GM12878 (cell line): ENCODE results near the gene KLF11. TPM values are rescaled to one million over a fixed set of nuclear protein-coding genes. Genes with fewer than 3 reads are reported as not detected.

Source experiments
- CREM ChIP-seq: IDR thresholded peaks from 2 replicates; pipeline ENCODE4 v1.6.1; 2014; ENCODE audit warnings: antibody characterized with exemption, low read depth
- IKZF2 ChIP-seq, 2 experiments: fragments of 450-650 bp; IDR thresholded peaks; 2 replicates each; pipeline ENCODE4 v1.6.1; 2017; ENCODE audit warnings: mild to moderate bottlenecking in 2 of 2, moderate library complexity in 2 of 2
- IRF4 ChIP-seq: IDR thresholded peaks from 2 replicates; pipeline ENCODE4 v1.6.1; 2011; ENCODE audit warnings: low read depth, low read length
- KAT2A ChIP-seq: conservative IDR thresholded peaks from 2 replicates; pipeline ENCODE4 v1.6.1; 2011; ENCODE audit warnings: low read depth, low read length; ENCODE audit not compliant: control insufficient read depth
- MTA2 ChIP-seq: fragments of 450-650 bp; IDR thresholded peaks from 2 replicates; pipeline ENCODE4 v1.6.1; 2016; ENCODE audit warnings: low read depth, mild to moderate bottlenecking, moderate library complexity
- NRF1 ChIP-seq: conservative IDR thresholded peaks from 2 replicates; pipeline ENCODE4 v1.6.1; 2011; ENCODE audit warnings: mild to moderate bottlenecking, low read depth, low read length, improper control_type of control experiment
- SREBF2 ChIP-seq: IDR thresholded peaks from 2 replicates; pipeline ENCODE4 v1.6.1; 2012; ENCODE audit warnings: mild to moderate bottlenecking, low read length
- STAT3 ChIP-seq: IDR thresholded peaks from 2 replicates; pipeline ENCODE4 v1.6.1; 2011; ENCODE audit warnings: low read depth, low read length, improper control_type of control experiment
- polyA plus RNA-seq, 11 experiments: library from polyadenylated mRNA; depleted of rRNA in 4 of 11; unstranded in 6 of 11; stranded (reverse) in 5 of 11; fragments of >200 nt; fragmentation: Nextera tagmentation in 4 of 11; fragmentation: Illumina TruSeq in 1 of 11; extraction: Ambion mirVana in 4 of 11; extraction: Trizol in 1 of 11; gene quantifications; 1 replicate in 1 of 11; 2 replicates in 10 of 11; pipeline versions ENCODE4 v1.2.1 to v1.2.3, GENCODE V29; 2011 to 2016; ENCODE audit warnings: inconsistent platforms in 2 of 11, missing spikeins in 2 of 11, low read depth in 1 of 11
- total RNA-seq, 4 experiments: library from RNA; depleted of rRNA in 3 of 4; stranded (reverse); fragments of >200 nt in 3 of 4; fragmentation: Illumina TruSeq in 1 of 4; extraction: Trizol in 1 of 4; gene quantifications; 2 replicates each; pipeline versions ENCODE4 v1.2.1 to v1.2.3, GENCODE V29; 2013 to 2021
- TF ChIP-seq, protein P1 (sequence below): IDR thresholded peaks from 2 replicates; pipeline ENCODE4 v1.6.1; 2011; ENCODE audit warnings: mild to moderate bottlenecking, low read depth, low read length, moderate library complexity; ENCODE audit not compliant: insufficient replicate concordance
- TF ChIP-seq, protein P2 (sequence below): fragments of 450-650 bp; IDR thresholded peaks from 2 replicates; pipeline ENCODE4 v1.6.1; 2018; ENCODE audit warnings: mild to moderate bottlenecking, low read depth, moderate library complexity; ENCODE audit not compliant: partially characterized antibody

KLF11 gene
- total and polyA plus RNA-seq, 10 of the 15 experiments (the other 5 are each of a cell fraction or from before 2014, with no cell fraction given) = 0.03 to 0.54 (median 0.14) TPM; not detected in 1

DNA sequence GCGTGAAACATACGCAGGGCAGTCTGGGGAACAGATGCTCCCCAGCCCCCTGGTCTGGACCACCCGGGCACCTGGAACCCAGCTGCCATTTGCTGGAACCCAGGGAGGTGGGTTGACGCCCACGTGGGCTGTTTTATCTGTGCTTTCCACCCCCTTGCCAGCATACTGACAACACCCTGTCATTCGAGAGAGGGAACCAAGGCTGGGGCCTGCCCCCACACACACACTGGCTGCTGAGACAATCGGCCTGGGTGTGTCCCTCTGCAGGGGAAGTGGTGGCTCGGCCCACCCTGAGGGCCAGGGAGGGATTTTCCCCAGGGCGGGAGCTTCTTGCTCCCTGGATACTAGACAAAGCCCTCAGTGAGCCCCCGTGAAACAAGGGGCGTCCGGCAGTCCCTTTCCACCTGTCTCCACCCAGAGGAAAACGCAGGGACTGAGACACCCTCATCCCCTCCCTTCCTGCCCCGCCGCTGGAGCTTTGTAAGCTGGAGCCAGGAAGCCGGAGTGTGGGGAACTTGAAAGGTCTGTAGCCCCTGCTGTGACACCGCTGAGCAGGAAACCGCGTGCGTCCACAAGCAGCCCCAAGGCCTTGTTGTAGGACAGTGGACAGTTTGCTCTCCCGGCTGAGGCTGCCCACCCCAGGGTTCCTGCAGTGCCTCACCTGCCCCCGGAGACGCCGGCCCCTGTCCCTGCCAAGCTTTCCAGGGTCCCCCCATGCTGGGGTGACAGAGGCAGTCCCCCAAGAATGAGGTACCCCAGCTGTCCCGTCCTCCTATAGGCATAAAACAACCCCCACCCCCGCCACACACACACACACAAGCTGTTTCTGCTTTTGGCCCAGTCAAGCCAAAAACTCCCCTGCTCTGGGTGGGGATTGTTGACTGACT lies 14.1 kb upstream of the KLF11 start (continued):
- no peak for TF ChIP-seq IRF4
- TF ChIP-seq CREM = no peak
- TF ChIP-seq STAT3 = no peak
- TF ChIP-seq KAT2A = no peak
- TF ChIP-seq IKZF2 (IDR thresholded peaks at IDR 0.05) = peak in 1 of 2 experiments; percentile 19; a peak in 1 of 4 replicates
- no peak for TF ChIP-seq MTA2
- TF ChIP-seq SREBF2 = no peak
- TF ChIP-seq, protein P1, sequence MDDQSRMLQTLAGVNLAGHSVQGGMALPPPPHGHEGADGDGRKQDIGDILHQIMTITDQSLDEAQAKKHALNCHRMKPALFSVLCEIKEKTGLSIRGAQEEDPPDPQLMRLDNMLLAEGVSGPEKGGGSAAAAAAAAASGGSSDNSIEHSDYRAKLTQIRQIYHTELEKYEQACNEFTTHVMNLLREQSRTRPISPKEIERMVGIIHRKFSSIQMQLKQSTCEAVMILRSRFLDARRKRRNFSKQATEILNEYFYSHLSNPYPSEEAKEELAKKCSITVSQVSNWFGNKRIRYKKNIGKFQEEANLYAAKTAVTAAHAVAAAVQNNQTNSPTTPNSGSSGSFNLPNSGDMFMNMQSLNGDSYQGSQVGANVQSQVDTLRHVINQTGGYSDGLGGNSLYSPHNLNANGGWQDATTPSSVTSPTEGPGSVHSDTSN = no peak
- no peak for TF ChIP-seq NRF1
- TF ChIP-seq, protein P2, sequence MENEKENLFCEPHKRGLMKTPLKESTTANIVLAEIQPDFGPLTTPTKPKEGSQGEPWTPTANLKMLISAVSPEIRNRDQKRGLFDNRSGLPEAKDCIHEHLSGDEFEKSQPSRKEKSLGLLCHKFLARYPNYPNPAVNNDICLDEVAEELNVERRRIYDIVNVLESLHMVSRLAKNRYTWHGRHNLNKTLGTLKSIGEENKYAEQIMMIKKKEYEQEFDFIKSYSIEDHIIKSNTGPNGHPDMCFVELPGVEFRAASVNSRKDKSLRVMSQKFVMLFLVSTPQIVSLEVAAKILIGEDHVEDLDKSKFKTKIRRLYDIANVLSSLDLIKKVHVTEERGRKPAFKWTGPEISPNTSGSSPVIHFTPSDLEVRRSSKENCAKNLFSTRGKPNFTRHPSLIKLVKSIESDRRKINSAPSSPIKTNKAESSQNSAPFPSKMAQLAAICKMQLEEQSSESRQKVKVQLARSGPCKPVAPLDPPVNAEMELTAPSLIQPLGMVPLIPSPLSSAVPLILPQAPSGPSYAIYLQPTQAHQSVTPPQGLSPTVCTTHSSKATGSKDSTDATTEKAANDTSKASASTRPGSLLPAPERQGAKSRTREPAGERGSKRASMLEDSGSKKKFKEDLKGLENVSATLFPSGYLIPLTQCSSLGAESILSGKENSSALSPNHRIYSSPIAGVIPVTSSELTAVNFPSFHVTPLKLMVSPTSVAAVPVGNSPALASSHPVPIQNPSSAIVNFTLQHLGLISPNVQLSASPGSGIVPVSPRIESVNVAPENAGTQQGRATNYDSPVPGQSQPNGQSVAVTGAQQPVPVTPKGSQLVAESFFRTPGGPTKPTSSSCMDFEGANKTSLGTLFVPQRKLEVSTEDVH = no peak
